Activated T-cell treated with anti-CD3 and anti-CD28 coated beads, Interleukin-2, amount 50 U/mL, for 72 hours (primary cell): ENCODE data around the gene ACP2. TPM values are rescaled to one million over a fixed set of nuclear protein-coding genes. Genes with fewer than 3 reads are reported as not detected.
"Not testable (repeated sequence)": the region's sequence is repeated elsewhere in the genome, so short reads cannot be mapped to it uniquely, and the experiment has no call there.

Source experiments
- ATAC-seq, 2 donors: fragments of 150-1000 bp; cut with Tn5 transposase; replicated peaks in 1 of 2; 2 replicates each; pipeline ENCODE4 v1.10.0; 2021; ENCODE audit warnings: moderate library complexity in 2 of 2, mild to moderate bottlenecking in 1 of 2
- DNase-seq, 2 donors: peaks; one replicate each; pipeline ENCODE4 v3.0.0; 2021 to 2022; ENCODE audit warnings: mixed read lengths in 1 of 2
- H3K27ac Mint-ChIP-seq: one replicate; pipeline ENCODE4 v1.8.0; 2022; ENCODE audit warnings: mild to moderate bottlenecking, moderate library complexity, mixed read lengths
- H3K27me3 Mint-ChIP-seq: one replicate; pipeline ENCODE4 v1.8.0; 2022; ENCODE audit warnings: low read depth, mixed read lengths
- H3K36me3 Mint-ChIP-seq, 2 donors: one replicate each; pipeline ENCODE4 v1.8.0; 2022; ENCODE audit warnings: mixed read lengths in 2 of 2, mild to moderate bottlenecking in 1 of 2; ENCODE audit not compliant: insufficient read depth in 2 of 2
- H3K4me1 Mint-ChIP-seq: one replicate; pipeline ENCODE4 v1.8.0; 2022; ENCODE audit warnings: low read depth, mixed read lengths
- H3K4me3 Mint-ChIP-seq, 2 donors: one replicate each; pipeline ENCODE4 v1.8.0; 2022; ENCODE audit warnings: mild to moderate bottlenecking in 2 of 2, mixed read lengths in 2 of 2, moderate library complexity in 2 of 2
- H3K9me3 Mint-ChIP-seq, 2 donors: one replicate each; pipeline ENCODE4 v1.8.0; 2022; ENCODE audit warnings: mixed read lengths in 2 of 2
- total RNA-seq, 2 donors: library from RNA; stranded (reverse); gene quantifications; one replicate each; pipeline ENCODE4 v1.2.3, GENCODE V29; 2022

ACP2 gene
- total RNA-seq, 2 donors from 2014 or later, result 8.8 to 12.8 TPM

- H3K4me1 Mint-ChIP-seq, result no peaks in the 10 kb centered on the region
- no peak for DNase-seq
- no peak for ATAC-seq
- no peaks in the 10 kb centered on the region for H3K9me3 Mint-ChIP-seq
- H3K27me3 Mint-ChIP-seq, result no peaks in the 10 kb centered on the region
- no peak overlapping the region for H3K4me3 Mint-ChIP-seq
- H3K36me3 Mint-ChIP-seq, result no peaks in the 10 kb centered on the region
- no peak overlapping the region for H3K27ac Mint-ChIP-seq
Observed at GRCh38 chr11:47201015-47201414, 47.6 kb downstream of the ACP2 start.

- DNase-seq, H3K36me3 Mint-ChIP-seq, H3K27ac Mint-ChIP-seq, H3K4me3 Mint-ChIP-seq, ATAC-seq, H3K4me1 Mint-ChIP-seq, H3K27me3 Mint-ChIP-seq, H3K9me3 Mint-ChIP-seq: not testable (repeated sequence)
Observed at GRCh38 chr11:47198161-47198560, 50.5 kb downstream of the ACP2 start.

- Mint-ChIP-seq H3K4me3 (no peak overlapping the region), H3K9me3 (no peaks in the 10 kb centered on the region), H3K36me3 (no peaks in the 10 kb centered on the region), H3K4me1 (peaks cover 5% of the 10 kb centered on the region), H3K27me3 (no peaks in the 10 kb centered on the region), H3K27ac (no peak overlapping the region)
- DNase-seq (no peak), ATAC-seq (no peak)
Observed at GRCh38 chr11:47192111-47192510, 56.5 kb downstream of the ACP2 start.

- H3K4me1 Mint-ChIP-seq, result peaks cover 10% of the 10 kb centered on the region
- not testable (repeated sequence) for H3K9me3 Mint-ChIP-seq, DNase-seq, ATAC-seq, H3K4me3 Mint-ChIP-seq, H3K27me3 Mint-ChIP-seq, H3K27ac Mint-ChIP-seq, H3K36me3 Mint-ChIP-seq
Observed at GRCh38 chr11:47191137-47191536, 57.5 kb downstream of the ACP2 start.

Other genes with a start within 250 kb of the ACP2 start
- 10 to 100 TPM; 83.8 to 91.6 TPM for gene ARFGAP2, start 71.9 kb downstream of the ACP2 start, total RNA-seq
- 10 to 100 TPM in 1 of 2 donors, 1 to 10 TPM in 1; 4.6 to 10.2 TPM for gene PACSIN3, start 62.4 kb downstream of the ACP2 start, total RNA-seq
- gene DDB2, start 33.8 kb downstream of the ACP2 start, total RNA-seq, result 100 to 1,000 TPM; 306 to 397 TPM
- gene NR1H3, start 9.2 kb upstream of the ACP2 start, total RNA-seq, result 10 to 100 TPM in 1 of 2 donors, 1 to 10 TPM in 1; 8.1 to 16.1 TPM
- gene MADD, start 21.3 kb upstream of the ACP2 start, total RNA-seq, result 10 to 100 TPM; 68.6 to 73.5 TPM
- gene MYBPC3, start 103.9 kb upstream of the ACP2 start, total RNA-seq, result not detected
- gene SPI1, start 129.7 kb upstream of the ACP2 start, total RNA-seq, result under 1 TPM; 0.35 to 0.55 TPM
- 10 to 100 TPM; 16.2 to 21.0 TPM for gene SLC39A13, start 159.8 kb upstream of the ACP2 start, total RNA-seq
- gene PSMC3, start 177.6 kb upstream of the ACP2 start, total RNA-seq, result 100 to 1,000 TPM; 121 to 149 TPM
- gene RAPSN, start 200.3 kb upstream of the ACP2 start, total RNA-seq, result 1 to 10 TPM in 1 of 2 donors, under 1 TPM in 1; 0.77 to 1.3 TPM